Fibroblast of pulmonary artery (primary cell): ENCODE measurements around the gene HABP4.
"Not testable (repeated sequence)": the region's sequence is repeated elsewhere in the genome, so short reads cannot be mapped to it uniquely, and the experiment has no call there.

Experiments used
- DNase-seq: peaks from one replicate; pipeline ENCODE4 v3.0.0-alpha.2; 2010; ENCODE audit warnings: low read depth
- H3K4me3 ChIP-seq: replicated peaks from 2 replicates; pipeline ENCODE4 v1.5.1; 2011; ENCODE audit warnings: low read depth, mild to moderate bottlenecking, control low read depth, low read length, moderate library complexity
- CTCF ChIP-seq: IDR thresholded peaks from 2 replicates; pipeline ENCODE4 v1.5.1; 2011; ENCODE audit warnings: mild to moderate bottlenecking, control low read depth, low read length, inconsistent platforms; ENCODE audit errors: missing control alignments

The HABP4 gene

GRCh38 chr9:96502539-96503373 is 52.8 kb downstream of the HABP4 start:
- TF ChIP-seq CTCF: no peak
- DNase-seq: no peak

GRCh38 chr9:96503374-96503748 is 53.4 kb downstream of the HABP4 start:
- DNase-seq, H3K4me3 ChIP-seq: not testable (repeated sequence)

More at GRCh38 chr9:96502539-96503373, 52.8 kb downstream of the HABP4 start:
- H3K4me3 ChIP-seq: no peak overlapping the region

GRCh38 chr9:96503918-96504317 is 53.9 kb downstream of the HABP4 start:
- H3K4me3 ChIP-seq: no peak overlapping the region
- no peak for TF ChIP-seq CTCF
- DNase-seq: no peak

- DNase-seq: no peak
- no peak for TF ChIP-seq CTCF
- no peak overlapping the region for H3K4me3 ChIP-seq
Measured at GRCh38 chr9:96505316-96505991, 55.5 kb downstream of the HABP4 start.

- no peak for TF ChIP-seq CTCF
- no peak for DNase-seq
- no peak overlapping the region for H3K4me3 ChIP-seq
Measured at GRCh38 chr9:96508227-96508940, 58.4 kb downstream of the HABP4 start.

GRCh38 chr9:96509026-96509425 is 59.1 kb downstream of the HABP4 start:
- H3K4me3 ChIP-seq: no peak overlapping the region
- DNase-seq: no peak
- TF ChIP-seq CTCF: no peak

GRCh38 chr9:96509848-96510247 is 59.9 kb downstream of the HABP4 start:
- TF ChIP-seq CTCF: no peak
- H3K4me3 ChIP-seq: no peak overlapping the region
- DNase-seq: no peak
